Activated B cell treated with CpG ODN at 0.5 μM for 24 hours (primary cell): ENCODE measurements around the gene ERBB4. TPM values are rescaled to one million over a fixed set of nuclear protein-coding genes. Genes with fewer than 3 reads are reported as not detected.

ENCODE experiments used
- ATAC-seq: fragments of 200-7000 bp; cut with Tn5 transposase; one replicate; pipeline ENCODE4 v1.10.0; 2021; ENCODE audit warnings: low read depth, mild to moderate bottlenecking, moderate library complexity
- CTCF ChIA-PET: fragments of 350-600 bp; sonication (Branson Sonifier 250); formaldehyde crosslinking; loops from one replicate; lab custom pipeline; 2021; ENCODE audit warnings: antibody characterized with exemption; lab: Charles Lee
- POLR2A ChIA-PET: fragments of 350-600 bp; sonication (Branson Sonifier 250); formaldehyde crosslinking; loops from one replicate; lab custom pipeline; 2021; ENCODE audit warnings: antibody characterized with exemption; lab: Charles Lee
- DNase-seq: peaks from one replicate; pipeline ENCODE4 v3.0.0; 2022
- H3K27ac Mint-ChIP-seq: one replicate; pipeline ENCODE4 v1.8.0; 2020; ENCODE audit warnings: mixed read lengths
- H3K27me3 Mint-ChIP-seq: one replicate; pipeline ENCODE4 v1.8.0; 2021; ENCODE audit warnings: mixed read lengths
- H3K36me3 Mint-ChIP-seq: one replicate; pipeline ENCODE4 v1.8.0; 2021; ENCODE audit warnings: low read depth, mixed read lengths
- H3K4me1 Mint-ChIP-seq: one replicate; pipeline ENCODE4 v1.8.0; 2021; ENCODE audit warnings: mixed read lengths
- H3K4me3 Mint-ChIP-seq: one replicate; pipeline ENCODE4 v1.8.0; 2020; ENCODE audit warnings: mild to moderate bottlenecking, mixed read lengths
- H3K9me3 Mint-ChIP-seq: one replicate; pipeline ENCODE4 v1.8.0; 2020; ENCODE audit warnings: mixed read lengths
- intact Hi-C: fragments of 100-400 bp; cut with micrococcal nuclease; formaldehyde crosslinking; loops from one replicate; pipeline ENCODE4 v1.15.1; 2024
- total RNA-seq: library from RNA; stranded (reverse); gene quantifications from 2 replicates; pipeline ENCODE4 v1.2.3, GENCODE V29; 2022
- TF ChIP-seq, protein P1 (sequence below): fragments of 200-600 bp; IDR thresholded peaks from one replicate; pipeline ENCODE4 v1.8.0; 2022; ENCODE audit warnings: antibody characterized with exemption, mild to moderate bottlenecking

Gene ERBB4
- total RNA-seq, 1 donor from 2014 or later: not detected

DNA sequence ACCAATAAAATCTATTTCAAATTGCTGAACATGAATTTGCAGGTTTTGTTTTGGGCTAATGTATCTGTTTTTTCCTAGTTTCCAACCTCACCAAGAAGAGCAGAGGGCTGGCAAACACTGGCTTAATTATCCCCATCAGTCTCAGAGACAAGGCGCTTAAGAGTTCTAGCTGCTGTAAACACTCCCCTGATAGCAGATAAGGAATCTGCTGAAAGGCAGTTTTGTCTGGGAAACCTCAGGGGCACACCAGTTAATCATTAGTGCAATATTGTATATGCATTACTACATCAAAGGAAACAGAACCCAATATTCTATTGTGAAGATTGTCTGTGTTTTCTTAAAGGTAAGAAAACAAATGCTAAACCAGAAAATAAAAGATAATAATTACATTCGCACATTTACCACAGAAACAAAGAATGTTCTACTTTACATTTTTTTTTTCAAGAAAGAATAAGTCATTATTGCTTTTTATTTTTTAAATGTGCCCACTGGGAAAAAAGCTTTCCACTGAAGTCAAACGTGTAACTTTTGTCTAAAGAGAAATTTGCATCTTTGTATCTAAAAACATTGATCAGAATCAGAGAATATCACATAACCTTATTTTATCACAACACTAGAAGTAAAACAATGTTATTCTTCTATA is 179.1 kb downstream of the ERBB4 start:
- Mint-ChIP-seq H3K27me3 (no peaks in the 10 kb centered on the region), H3K4me1 (no peaks in the 10 kb centered on the region), H3K27ac (no peak overlapping the region), H3K36me3 (no peaks in the 10 kb centered on the region), H3K9me3 (no peaks in the 10 kb centered on the region), H3K4me3 (no peak overlapping the region)
- ChIA-PET CTCF (no interaction called here), POLR2A (no interaction called here)
- intact Hi-C loops: no loop called here
- no peak for ATAC-seq
- no peak for DNase-seq
- TF ChIP-seq, protein P1, sequence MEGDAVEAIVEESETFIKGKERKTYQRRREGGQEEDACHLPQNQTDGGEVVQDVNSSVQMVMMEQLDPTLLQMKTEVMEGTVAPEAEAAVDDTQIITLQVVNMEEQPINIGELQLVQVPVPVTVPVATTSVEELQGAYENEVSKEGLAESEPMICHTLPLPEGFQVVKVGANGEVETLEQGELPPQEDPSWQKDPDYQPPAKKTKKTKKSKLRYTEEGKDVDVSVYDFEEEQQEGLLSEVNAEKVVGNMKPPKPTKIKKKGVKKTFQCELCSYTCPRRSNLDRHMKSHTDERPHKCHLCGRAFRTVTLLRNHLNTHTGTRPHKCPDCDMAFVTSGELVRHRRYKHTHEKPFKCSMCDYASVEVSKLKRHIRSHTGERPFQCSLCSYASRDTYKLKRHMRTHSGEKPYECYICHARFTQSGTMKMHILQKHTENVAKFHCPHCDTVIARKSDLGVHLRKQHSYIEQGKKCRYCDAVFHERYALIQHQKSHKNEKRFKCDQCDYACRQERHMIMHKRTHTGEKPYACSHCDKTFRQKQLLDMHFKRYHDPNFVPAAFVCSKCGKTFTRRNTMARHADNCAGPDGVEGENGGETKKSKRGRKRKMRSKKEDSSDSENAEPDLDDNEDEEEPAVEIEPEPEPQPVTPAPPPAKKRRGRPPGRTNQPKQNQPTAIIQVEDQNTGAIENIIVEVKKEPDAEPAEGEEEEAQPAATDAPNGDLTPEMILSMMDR: no peak

DNA sequence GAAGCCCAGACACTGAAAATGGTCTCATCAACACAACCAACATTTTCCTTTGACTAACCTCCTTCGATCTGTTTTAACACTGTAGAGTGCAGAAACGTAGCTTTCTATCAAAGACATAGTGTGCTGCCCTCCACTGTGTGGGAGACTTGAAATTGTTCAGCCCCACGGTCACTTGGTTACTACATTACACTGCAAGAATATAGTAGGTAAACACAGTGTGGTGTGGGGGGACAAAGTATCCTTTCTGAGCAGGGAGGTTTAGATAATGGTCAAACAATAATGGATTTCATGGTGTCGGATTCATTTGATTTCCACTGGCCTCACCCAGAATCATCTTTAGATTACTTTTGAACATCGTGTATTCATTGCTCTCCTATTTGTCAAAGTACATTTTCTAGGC is 181.0 kb downstream of the ERBB4 start:
- Mint-ChIP-seq H3K27ac (no peak overlapping the region), H3K4me3 (no peak overlapping the region), H3K27me3 (no peaks in the 10 kb centered on the region), H3K4me1 (no peaks in the 10 kb centered on the region), H3K36me3 (no peaks in the 10 kb centered on the region), H3K9me3 (no peaks in the 10 kb centered on the region)
- ChIA-PET POLR2A (no interaction called here), CTCF (no interaction called here)
- TF ChIP-seq, protein P1: no peak
- intact Hi-C loops: no loop called here
- DNase-seq: no peak
- no peak for ATAC-seq

DNA sequence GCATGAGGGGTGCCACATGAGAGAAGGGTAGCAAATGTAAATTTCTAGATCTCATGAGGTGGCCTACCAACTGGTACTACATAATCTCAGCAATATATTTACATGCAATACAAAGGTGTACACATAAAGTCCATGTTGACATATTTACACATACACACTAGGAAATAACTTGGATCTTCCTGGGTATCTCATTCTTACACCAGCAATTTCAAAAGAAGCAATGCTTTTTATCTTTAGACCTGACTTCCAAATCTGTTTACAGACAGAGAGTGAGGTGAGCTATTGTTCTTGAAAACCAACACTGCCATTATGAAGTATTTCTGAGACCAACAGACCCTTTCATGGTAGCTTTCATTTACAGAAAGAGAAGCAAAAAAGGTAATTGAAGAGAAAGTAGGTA is 184.2 kb downstream of the ERBB4 start:
- ATAC-seq (no peak), DNase-seq (no peak)
- no peaks in the 10 kb centered on the region for H3K36me3 Mint-ChIP-seq

DNA sequence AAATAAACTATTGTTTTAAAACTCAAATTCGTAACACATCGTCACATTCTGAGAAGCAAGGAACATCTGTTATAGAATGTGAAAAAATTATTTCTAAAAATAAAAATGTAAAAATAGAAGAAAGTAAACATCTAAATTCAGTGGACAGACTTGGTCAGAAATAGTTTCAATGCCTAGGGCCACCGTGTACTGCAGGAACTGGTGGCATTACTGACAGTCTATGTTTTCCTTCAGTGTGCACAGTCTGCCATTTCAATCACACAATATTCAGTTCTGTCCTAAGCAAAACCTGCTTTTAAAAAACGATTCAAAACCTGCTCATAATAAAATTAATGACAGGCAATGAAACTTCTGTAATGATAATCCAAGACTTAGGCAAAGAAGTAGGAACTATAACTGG is 190.1 kb downstream of the ERBB4 start:
- no peak for DNase-seq
- ChIA-PET CTCF (no interaction called here), POLR2A (no interaction called here)
- H3K4me3 Mint-ChIP-seq: no peak overlapping the region
- TF ChIP-seq, protein P1: no peak
- H3K27ac Mint-ChIP-seq: no peak overlapping the region
- H3K4me1 Mint-ChIP-seq: no peaks in the 10 kb centered on the region
- intact Hi-C loops: no loop called here
- ATAC-seq: no peak
- H3K36me3 Mint-ChIP-seq: no peaks in the 10 kb centered on the region
- no peaks in the 10 kb centered on the region for H3K9me3 Mint-ChIP-seq
- H3K27me3 Mint-ChIP-seq: no peaks in the 10 kb centered on the region

More for the DNA sequence above, 184.2 kb downstream of the ERBB4 start:
- CTCF ChIA-PET: no interaction called here
- H3K9me3 Mint-ChIP-seq: no peaks in the 10 kb centered on the region
- no peaks in the 10 kb centered on the region for H3K4me1 Mint-ChIP-seq
- H3K4me3 Mint-ChIP-seq: no peak overlapping the region
- no peaks in the 10 kb centered on the region for H3K27me3 Mint-ChIP-seq
- no peak overlapping the region for H3K27ac Mint-ChIP-seq
- POLR2A ChIA-PET: no interaction called here
- TF ChIP-seq, protein P1: no peak
- intact Hi-C loops: no loop called here

DNA sequence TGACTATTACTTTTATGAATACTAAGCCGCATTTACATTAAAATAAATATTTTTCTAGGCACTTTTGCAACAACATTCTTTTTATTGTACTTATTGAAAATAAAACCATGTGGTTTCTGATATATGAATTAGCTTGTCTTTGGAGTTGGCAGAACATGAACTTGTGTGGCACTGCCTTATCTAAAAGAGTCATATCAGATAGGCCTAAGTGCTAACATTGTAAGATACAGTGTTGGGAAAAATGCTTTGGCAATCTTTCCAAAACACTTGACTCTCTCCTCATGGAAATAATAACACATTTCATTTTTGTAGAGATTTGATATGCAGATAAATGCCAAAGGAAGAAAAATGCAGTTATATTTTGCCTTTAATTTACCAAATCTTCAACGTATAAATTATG is 191.7 kb downstream of the ERBB4 start:
- DNase-seq (no peak), ATAC-seq (no peak)
- TF ChIP-seq, protein P1: no peak
- no peaks in the 10 kb centered on the region for H3K4me1 Mint-ChIP-seq
- ChIA-PET CTCF (no interaction called here), POLR2A (no interaction called here)
- intact Hi-C loops: no loop called here
- no peaks in the 10 kb centered on the region for H3K27me3 Mint-ChIP-seq
- H3K9me3 Mint-ChIP-seq: no peaks in the 10 kb centered on the region
- H3K36me3 Mint-ChIP-seq: no peaks in the 10 kb centered on the region
- H3K4me3 Mint-ChIP-seq: no peak overlapping the region
- H3K27ac Mint-ChIP-seq: no peak overlapping the region
